SK-N-SH treated with all-trans-retinoic acid at 6 μM for 48 hours (cell line): ENCODE results near the gene C20orf204.

ENCODE experiments used
- ATAC-seq: fragments of 200-7000 bp; cut with Tn5 transposase; 3 replicates; pipeline ENCODE4 v1.9.1; 2020; ENCODE audit warnings: mild to moderate bottlenecking, moderate library complexity
- ARNTL ChIP-seq: fragments of 450-650 bp; formaldehyde crosslinking; IDR thresholded peaks from 2 replicates; pipeline ENCODE4 v1.5.0; 2020; ENCODE audit warnings: low read depth, mild to moderate bottlenecking, moderate library complexity, borderline replicate concordance
- BACH2 ChIP-seq: fragments of 250-450 bp; sonication (Bioruptor Pico); IDR thresholded peaks from 2 replicates; pipeline ENCODE4 v1.9.0; 2021; ENCODE audit warnings: mild to moderate bottlenecking, borderline replicate concordance
- CSDC2 ChIP-seq: fragments of 250-450 bp; sonication (Bioruptor Pico); IDR thresholded peaks from 2 replicates; pipeline ENCODE4 v1.5.0; 2020; ENCODE audit warnings: mild to moderate bottlenecking, moderate library complexity
- CSRNP3 ChIP-seq: fragments of 250-450 bp; sonication (Bioruptor Pico); IDR thresholded peaks from 2 replicates; pipeline ENCODE4 v1.5.1; 2021; ENCODE audit warnings: mild to moderate bottlenecking, moderate library complexity
- ESRRG ChIP-seq: fragments of 250-450 bp; sonication (Bioruptor Pico); IDR thresholded peaks from 2 replicates; pipeline ENCODE4 v1.6.1; 2021; ENCODE audit warnings: mild to moderate bottlenecking
- GLIS3 ChIP-seq: fragments of 250-450 bp; sonication (Bioruptor Pico); IDR thresholded peaks from 2 replicates; pipeline ENCODE4 v1.5.0; 2020; ENCODE audit warnings: mild to moderate bottlenecking, moderate library complexity
- ISL1 ChIP-seq: fragments of 250-450 bp; sonication (Bioruptor Pico); IDR thresholded peaks from 2 replicates; pipeline ENCODE4 v2.1.2; 2022; ENCODE audit warnings: mild to moderate bottlenecking, moderate library complexity
- OSR1 ChIP-seq: fragments of 250-450 bp; sonication (Bioruptor Pico); IDR thresholded peaks from 2 replicates; pipeline ENCODE4 v1.8.0; 2022; ENCODE audit warnings: moderate library complexity, mild to moderate bottlenecking, inconsistent platforms
- PATZ1 ChIP-seq: fragments of 250-450 bp; sonication (Bioruptor Pico); IDR thresholded peaks from 2 replicates; pipeline ENCODE4 v1.8.0; 2020; ENCODE audit warnings: mild to moderate bottlenecking, moderate library complexity, borderline replicate concordance
- POU6F1 ChIP-seq: fragments of 250-450 bp; sonication (Bioruptor Pico); IDR thresholded peaks from 2 replicates; pipeline ENCODE4 v1.8.0; 2021; ENCODE audit warnings: low read depth, mild to moderate bottlenecking, moderate library complexity, borderline replicate concordance
- PPARA ChIP-seq: fragments of 250-450 bp; sonication (Bioruptor Pico); IDR thresholded peaks from 2 replicates; pipeline ENCODE4 v1.5.0; 2020; ENCODE audit warnings: mild to moderate bottlenecking, borderline replicate concordance
- RARB ChIP-seq: fragments of 250-450 bp; sonication (Bioruptor Pico); IDR thresholded peaks from 2 replicates; pipeline ENCODE4 v1.8.0; 2021; ENCODE audit warnings: mild to moderate bottlenecking, moderate library complexity
- SNAI2 ChIP-seq: fragments of 250-450 bp; sonication (Bioruptor Pico); IDR thresholded peaks from 2 replicates; pipeline ENCODE4 v1.5.0; 2020; ENCODE audit warnings: mild to moderate bottlenecking, moderate library complexity
- TCF4 ChIP-seq: fragments of 250-450 bp; sonication (Bioruptor Pico); IDR thresholded peaks from 2 replicates; pipeline ENCODE4 v1.8.0; 2021; ENCODE audit warnings: mild to moderate bottlenecking, moderate library complexity, borderline replicate concordance
- TOX ChIP-seq: fragments of 250-450 bp; sonication (Bioruptor Pico); IDR thresholded peaks from 2 replicates; pipeline ENCODE4 v1.8.0; 2021; ENCODE audit warnings: mild to moderate bottlenecking, moderate library complexity, borderline replicate concordance
- TSHZ2 ChIP-seq: fragments of 250-450 bp; sonication (Bioruptor Pico); IDR thresholded peaks from 2 replicates; pipeline ENCODE4 v1.5.0; 2020; ENCODE audit warnings: mild to moderate bottlenecking, moderate library complexity
- ZC3H10 ChIP-seq: fragments of 250-450 bp; sonication (Bioruptor Pico); IDR thresholded peaks from 2 replicates; pipeline ENCODE4 v1.5.1; 2021; ENCODE audit warnings: mild to moderate bottlenecking, moderate library complexity
- ZFP3 ChIP-seq: fragments of 250-450 bp; sonication (Bioruptor Pico); IDR thresholded peaks from 2 replicates; pipeline ENCODE4 v1.5.0; 2020; ENCODE audit warnings: mild to moderate bottlenecking, moderate library complexity
- ZFP30 ChIP-seq: fragments of 450-650 bp; formaldehyde crosslinking; IDR thresholded peaks from 2 replicates; pipeline ENCODE4 v1.5.0; 2022; ENCODE audit warnings: mild to moderate bottlenecking, moderate library complexity
- ZNF565 ChIP-seq: fragments of 450-650 bp; formaldehyde crosslinking; conservative IDR thresholded peaks from 2 replicates; pipeline ENCODE4 v1.5.0; 2020; ENCODE audit warnings: low read depth, mild to moderate bottlenecking, moderate library complexity
- ZNF70 ChIP-seq: fragments of 450-650 bp; formaldehyde crosslinking; IDR thresholded peaks from 2 replicates; pipeline ENCODE4 v1.5.0; 2020; ENCODE audit warnings: mild to moderate bottlenecking, moderate library complexity
- ZNF8 ChIP-seq: fragments of 450-650 bp; formaldehyde crosslinking; IDR thresholded peaks from 2 replicates; pipeline ENCODE4 v1.5.0; 2020; ENCODE audit warnings: mild to moderate bottlenecking, moderate library complexity

C20orf204 gene

GRCh38 chr20:64083804-64084684 lies 48.1 kb downstream of the C20orf204 start, which contains the start of gene LKAAEAR1:
TSS of gene LKAAEAR1 (minus strand) at chr20:64084398. CDS start at chr20:64084219, 179 bp downstream.
- no peak; the same call in 1 of the 3 replicates for ATAC-seq
- TF ChIP-seq CSDC2 (CRISPR knock-in tag) (no peak), BACH2 (CRISPR knock-in tag) (no peak), ZFP3 (CRISPR knock-in tag) (no peak), RARB (CRISPR knock-in tag) (no peak), ZFP30 (CRISPR knock-in tag) (no peak), ISL1 (CRISPR knock-in tag) (no peak), TOX (CRISPR knock-in tag) (no peak), TCF4 (no peak)

GRCh38 chr20:64084685-64085152 lies 48.7 kb downstream of the C20orf204 start:
- TF ChIP-seq BACH2 (CRISPR knock-in tag): no peak
- no peak for TF ChIP-seq PPARA
- no peak for TF ChIP-seq TSHZ2 (CRISPR knock-in tag)
- no peak for TF ChIP-seq ZC3H10 (CRISPR knock-in tag)
- no peak for TF ChIP-seq TCF4
- TF ChIP-seq GLIS3 (CRISPR knock-in tag): no peak
- TF ChIP-seq ESRRG: no peak
- TF ChIP-seq TOX (CRISPR knock-in tag): no peak
- no peak for TF ChIP-seq ZNF70
- no peak for TF ChIP-seq SNAI2 (CRISPR knock-in tag)
- no peak for TF ChIP-seq ARNTL (CRISPR knock-in tag)
- no peak for TF ChIP-seq ZNF565
- TF ChIP-seq ZFP3 (CRISPR knock-in tag): no peak
- TF ChIP-seq ZFP30 (CRISPR knock-in tag): no peak
- TF ChIP-seq ZNF8 (CRISPR knock-in tag): no peak
- no peak for TF ChIP-seq POU6F1 (CRISPR knock-in tag)
- no peak for TF ChIP-seq RARB (CRISPR knock-in tag)
- no peak for TF ChIP-seq CSRNP3
- TF ChIP-seq CSDC2 (CRISPR knock-in tag): no peak
- TF ChIP-seq ISL1 (CRISPR knock-in tag): no peak
- ATAC-seq: no peak

GRCh38 chr20:64086801-64087200 lies 50.8 kb downstream of the C20orf204 start:
- ATAC-seq: no peak
- no peak for TF ChIP-seq GLIS3 (CRISPR knock-in tag)
- no peak for TF ChIP-seq ISL1 (CRISPR knock-in tag)
- no peak for TF ChIP-seq POU6F1 (CRISPR knock-in tag)
- no peak for TF ChIP-seq PATZ1
- TF ChIP-seq ESRRG: no peak
- no peak for TF ChIP-seq SNAI2 (CRISPR knock-in tag)
- TF ChIP-seq OSR1 (CRISPR knock-in tag): no peak
- TF ChIP-seq ZNF70: no peak
- no peak for TF ChIP-seq TOX (CRISPR knock-in tag)
- TF ChIP-seq ZNF8 (CRISPR knock-in tag): no peak
- no peak for TF ChIP-seq TSHZ2 (CRISPR knock-in tag)
- no peak for TF ChIP-seq ZFP30 (CRISPR knock-in tag)
- no peak for TF ChIP-seq RARB (CRISPR knock-in tag)
- TF ChIP-seq ZFP3 (CRISPR knock-in tag): no peak
- TF ChIP-seq PPARA: no peak
- no peak for TF ChIP-seq BACH2 (CRISPR knock-in tag)
- no peak for TF ChIP-seq ZNF565
- TF ChIP-seq ARNTL (CRISPR knock-in tag): no peak
